Astrocyte (in vitro differentiated cells and primary cell): Measurements from ENCODE around the gene LMAN2L.

ENCODE experiments used
- EZH2 ChIP-seq: IDR thresholded peaks from 2 replicates; pipeline ENCODE4 v1.6.1; 2012; ENCODE audit warnings: mild to moderate bottlenecking, low read length, inconsistent platforms; ENCODE audit not compliant: insufficient read depth
- TF ChIP-seq, protein P1 (sequence below): IDR thresholded peaks from 2 replicates; pipeline ENCODE4 v1.5.1; 2011; ENCODE audit warnings: low read depth, mild to moderate bottlenecking, inconsistent platforms, low read length, moderate library complexity; ENCODE audit not compliant: insufficient read depth

DNA sequence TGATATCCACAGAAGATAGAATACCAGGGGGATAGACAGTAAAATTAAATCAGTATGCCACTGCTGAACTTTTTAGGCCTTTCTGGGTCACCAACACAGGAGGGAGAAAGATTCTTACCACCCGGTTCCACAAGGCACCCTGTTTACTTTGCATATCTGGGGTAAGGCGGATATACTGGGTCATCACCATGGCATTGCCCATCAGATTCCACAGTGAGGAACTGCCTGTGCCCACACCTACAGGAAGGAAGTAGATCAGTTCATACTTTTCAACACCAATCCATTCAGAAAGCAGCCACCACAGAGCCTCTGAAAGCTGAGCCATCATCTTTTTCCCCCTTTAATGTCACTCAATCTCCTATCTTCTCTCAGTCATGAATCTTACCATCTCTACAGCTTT is 2.0 kb downstream of the LMAN2L start:
- TF ChIP-seq, protein P1, sequence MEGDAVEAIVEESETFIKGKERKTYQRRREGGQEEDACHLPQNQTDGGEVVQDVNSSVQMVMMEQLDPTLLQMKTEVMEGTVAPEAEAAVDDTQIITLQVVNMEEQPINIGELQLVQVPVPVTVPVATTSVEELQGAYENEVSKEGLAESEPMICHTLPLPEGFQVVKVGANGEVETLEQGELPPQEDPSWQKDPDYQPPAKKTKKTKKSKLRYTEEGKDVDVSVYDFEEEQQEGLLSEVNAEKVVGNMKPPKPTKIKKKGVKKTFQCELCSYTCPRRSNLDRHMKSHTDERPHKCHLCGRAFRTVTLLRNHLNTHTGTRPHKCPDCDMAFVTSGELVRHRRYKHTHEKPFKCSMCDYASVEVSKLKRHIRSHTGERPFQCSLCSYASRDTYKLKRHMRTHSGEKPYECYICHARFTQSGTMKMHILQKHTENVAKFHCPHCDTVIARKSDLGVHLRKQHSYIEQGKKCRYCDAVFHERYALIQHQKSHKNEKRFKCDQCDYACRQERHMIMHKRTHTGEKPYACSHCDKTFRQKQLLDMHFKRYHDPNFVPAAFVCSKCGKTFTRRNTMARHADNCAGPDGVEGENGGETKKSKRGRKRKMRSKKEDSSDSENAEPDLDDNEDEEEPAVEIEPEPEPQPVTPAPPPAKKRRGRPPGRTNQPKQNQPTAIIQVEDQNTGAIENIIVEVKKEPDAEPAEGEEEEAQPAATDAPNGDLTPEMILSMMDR = no peak
- no peak for TF ChIP-seq EZH2
